Measurements from ENCODE around the gene TIGD1. TPM values are rescaled to one million over a fixed set of nuclear protein-coding genes. Genes with fewer than 3 reads are reported as not detected.

The TIGD1 gene
- total and polyA plus RNA-seq, 2 of the 13 experiments (the other 11 are each of a cell fraction or from before 2014, with no cell fraction given) = 3.5 to 9.5 TPM

DNA sequence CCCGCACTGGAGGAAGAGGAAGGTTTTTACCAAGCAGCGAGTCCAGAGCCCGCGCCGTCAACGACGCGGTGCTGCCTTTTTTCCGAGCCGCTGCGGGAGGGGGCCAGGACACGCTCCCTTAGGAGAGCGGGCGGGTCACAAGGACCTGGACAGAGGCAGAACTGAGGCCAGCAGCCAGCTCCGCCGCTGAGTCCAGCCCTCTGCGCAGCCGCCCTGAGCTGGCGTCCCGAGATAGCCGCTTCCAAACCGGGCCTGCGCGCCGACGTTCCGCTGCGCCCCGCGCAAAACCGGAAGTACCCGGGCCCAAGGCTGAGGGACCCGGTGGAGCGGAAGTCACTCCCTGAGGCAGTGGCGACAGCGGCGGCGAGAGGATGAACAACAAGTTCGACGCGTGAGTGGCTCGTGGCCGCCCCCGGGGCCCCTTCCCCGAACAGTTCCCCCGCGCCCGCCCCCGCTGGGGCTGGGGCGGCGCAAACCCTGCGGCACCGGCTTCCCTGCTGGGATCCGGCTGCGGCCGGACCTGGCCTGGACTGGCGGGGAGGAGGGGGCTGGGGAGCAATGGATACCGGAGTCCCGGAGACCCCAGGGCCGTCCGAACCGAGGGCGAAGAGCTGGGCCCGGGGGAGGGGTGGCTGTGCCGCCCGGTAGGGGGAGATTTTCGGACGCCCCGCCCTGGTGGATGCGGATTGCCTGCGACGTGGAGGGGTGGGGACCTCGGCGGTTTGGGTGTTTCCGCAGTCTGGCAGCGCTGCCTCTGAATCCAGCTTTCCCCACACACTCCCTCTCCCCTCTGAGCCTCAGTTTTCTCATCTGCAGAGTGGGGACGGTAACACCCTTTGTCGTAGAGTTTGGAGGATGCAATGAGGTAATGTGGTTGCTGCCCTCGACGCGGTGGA is at the start of gene TIGD1, which contains the start of gene EIF4E2 (continued):
- TF ChIP-seq, protein P1, sequence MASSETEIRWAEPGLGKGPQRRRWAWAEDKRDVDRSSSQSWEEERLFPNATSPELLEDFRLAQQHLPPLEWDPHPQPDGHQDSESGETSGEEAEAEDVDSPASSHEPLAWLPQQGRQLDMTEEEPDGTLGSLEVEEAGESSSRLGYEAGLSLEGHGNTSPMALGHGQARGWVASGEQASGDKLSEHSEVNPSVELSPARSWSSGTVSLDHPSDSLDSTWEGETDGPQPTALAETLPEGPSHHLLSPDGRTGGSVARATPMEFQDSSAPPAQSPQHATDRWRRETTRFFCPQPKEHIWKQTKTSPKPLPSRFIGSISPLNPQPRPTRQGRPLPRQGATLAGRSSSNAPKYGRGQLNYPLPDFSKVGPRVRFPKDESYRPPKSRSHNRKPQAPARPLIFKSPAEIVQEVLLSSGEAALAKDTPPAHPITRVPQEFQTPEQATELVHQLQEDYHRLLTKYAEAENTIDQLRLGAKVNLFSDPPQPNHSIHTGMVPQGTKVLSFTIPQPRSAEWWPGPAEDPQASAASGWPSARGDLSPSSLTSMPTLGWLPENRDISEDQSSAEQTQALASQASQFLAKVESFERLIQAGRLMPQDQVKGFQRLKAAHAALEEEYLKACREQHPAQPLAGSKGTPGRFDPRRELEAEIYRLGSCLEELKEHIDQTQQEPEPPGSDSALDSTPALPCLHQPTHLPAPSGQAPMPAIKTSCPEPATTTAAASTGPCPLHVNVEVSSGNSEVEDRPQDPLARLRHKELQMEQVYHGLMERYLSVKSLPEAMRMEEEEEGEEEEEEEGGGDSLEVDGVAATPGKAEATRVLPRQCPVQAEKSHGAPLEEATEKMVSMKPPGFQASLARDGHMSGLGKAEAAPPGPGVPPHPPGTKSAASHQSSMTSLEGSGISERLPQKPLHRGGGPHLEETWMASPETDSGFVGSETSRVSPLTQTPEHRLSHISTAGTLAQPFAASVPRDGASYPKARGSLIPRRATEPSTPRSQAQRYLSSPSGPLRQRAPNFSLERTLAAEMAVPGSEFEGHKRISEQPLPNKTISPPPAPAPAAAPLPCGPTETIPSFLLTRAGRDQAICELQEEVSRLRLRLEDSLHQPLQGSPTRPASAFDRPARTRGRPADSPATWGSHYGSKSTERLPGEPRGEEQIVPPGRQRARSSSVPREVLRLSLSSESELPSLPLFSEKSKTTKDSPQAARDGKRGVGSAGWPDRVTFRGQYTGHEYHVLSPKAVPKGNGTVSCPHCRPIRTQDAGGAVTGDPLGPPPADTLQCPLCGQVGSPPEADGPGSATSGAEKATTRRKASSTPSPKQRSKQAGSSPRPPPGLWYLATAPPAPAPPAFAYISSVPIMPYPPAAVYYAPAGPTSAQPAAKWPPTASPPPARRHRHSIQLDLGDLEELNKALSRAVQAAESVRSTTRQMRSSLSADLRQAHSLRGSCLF (CRISPR knock-in tag; IDR thresholded peaks at IDR 0.05; ENCODE audit: borderline replicate concordance) = peak; percentile 91
- TF ChIP-seq ZNF20 (CRISPR knock-in tag; IDR thresholded peaks at IDR 0.05) = peak; percentile 85; the same call in 1 of the 2 replicates
- no peak for TF ChIP-seq SOX6 (IDR thresholded peaks at IDR 0.05)
- TF ChIP-seq SOX6 (CRISPR knock-in tag; IDR thresholded peaks at IDR 0.05) = peak; percentile 88
- peak; percentile 98 for TF ChIP-seq ZNF598 (CRISPR knock-in tag; IDR thresholded peaks at IDR 0.05; ENCODE audit: borderline replicate concordance)
- TF ChIP-seq, protein P2, sequence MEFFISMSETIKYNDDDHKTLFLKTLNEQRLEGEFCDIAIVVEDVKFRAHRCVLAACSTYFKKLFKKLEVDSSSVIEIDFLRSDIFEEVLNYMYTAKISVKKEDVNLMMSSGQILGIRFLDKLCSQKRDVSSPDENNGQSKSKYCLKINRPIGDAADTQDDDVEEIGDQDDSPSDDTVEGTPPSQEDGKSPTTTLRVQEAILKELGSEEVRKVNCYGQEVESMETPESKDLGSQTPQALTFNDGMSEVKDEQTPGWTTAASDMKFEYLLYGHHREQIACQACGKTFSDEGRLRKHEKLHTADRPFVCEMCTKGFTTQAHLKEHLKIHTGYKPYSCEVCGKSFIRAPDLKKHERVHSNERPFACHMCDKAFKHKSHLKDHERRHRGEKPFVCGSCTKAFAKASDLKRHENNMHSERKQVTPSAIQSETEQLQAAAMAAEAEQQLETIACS (CRISPR knock-in tag; IDR thresholded peaks at IDR 0.05) = peak; percentile 71
- TF ChIP-seq, protein P3, sequence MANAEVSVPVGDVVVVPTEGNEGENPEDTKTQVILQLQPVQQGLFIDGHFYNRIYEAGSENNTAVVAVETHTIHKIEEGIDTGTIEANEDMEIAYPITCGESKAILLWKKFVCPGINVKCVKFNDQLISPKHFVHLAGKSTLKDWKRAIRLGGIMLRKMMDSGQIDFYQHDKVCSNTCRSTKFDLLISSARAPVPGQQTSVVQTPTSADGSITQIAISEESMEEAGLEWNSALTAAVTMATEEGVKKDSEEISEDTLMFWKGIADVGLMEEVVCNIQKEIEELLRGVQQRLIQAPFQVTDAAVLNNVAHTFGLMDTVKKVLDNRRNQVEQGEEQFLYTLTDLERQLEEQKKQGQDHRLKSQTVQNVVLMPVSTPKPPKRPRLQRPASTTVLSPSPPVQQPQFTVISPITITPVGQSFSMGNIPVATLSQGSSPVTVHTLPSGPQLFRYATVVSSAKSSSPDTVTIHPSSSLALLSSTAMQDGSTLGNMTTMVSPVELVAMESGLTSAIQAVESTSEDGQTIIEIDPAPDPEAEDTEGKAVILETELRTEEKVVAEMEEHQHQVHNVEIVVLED (CRISPR knock-in tag; IDR thresholded peaks at IDR 0.05; ENCODE audit: borderline replicate concordance) = peak; percentile 97
- TF ChIP-seq ZFP36L2 (CRISPR knock-in tag; IDR thresholded peaks at IDR 0.05) = peak; percentile 95; the same call in 1 of the 2 replicates
- TF ChIP-seq, protein P4, sequence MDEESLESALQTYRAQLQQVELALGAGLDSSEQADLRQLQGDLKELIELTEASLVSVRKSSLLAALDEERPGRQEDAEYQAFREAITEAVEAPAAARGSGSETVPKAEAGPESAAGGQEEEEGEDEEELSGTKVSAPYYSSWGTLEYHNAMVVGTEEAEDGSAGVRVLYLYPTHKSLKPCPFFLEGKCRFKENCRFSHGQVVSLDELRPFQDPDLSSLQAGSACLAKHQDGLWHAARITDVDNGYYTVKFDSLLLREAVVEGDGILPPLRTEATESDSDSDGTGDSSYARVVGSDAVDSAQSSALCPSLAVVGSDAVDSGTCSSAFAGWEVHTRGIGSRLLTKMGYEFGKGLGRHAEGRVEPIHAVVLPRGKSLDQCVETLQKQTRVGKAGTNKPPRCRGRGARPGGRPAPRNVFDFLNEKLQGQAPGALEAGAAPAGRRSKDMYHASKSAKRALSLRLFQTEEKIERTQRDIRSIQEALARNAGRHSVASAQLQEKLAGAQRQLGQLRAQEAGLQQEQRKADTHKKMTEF (CRISPR knock-in tag; IDR thresholded peaks at IDR 0.05) = peak; percentile 100
- TF ChIP-seq, protein P5, sequence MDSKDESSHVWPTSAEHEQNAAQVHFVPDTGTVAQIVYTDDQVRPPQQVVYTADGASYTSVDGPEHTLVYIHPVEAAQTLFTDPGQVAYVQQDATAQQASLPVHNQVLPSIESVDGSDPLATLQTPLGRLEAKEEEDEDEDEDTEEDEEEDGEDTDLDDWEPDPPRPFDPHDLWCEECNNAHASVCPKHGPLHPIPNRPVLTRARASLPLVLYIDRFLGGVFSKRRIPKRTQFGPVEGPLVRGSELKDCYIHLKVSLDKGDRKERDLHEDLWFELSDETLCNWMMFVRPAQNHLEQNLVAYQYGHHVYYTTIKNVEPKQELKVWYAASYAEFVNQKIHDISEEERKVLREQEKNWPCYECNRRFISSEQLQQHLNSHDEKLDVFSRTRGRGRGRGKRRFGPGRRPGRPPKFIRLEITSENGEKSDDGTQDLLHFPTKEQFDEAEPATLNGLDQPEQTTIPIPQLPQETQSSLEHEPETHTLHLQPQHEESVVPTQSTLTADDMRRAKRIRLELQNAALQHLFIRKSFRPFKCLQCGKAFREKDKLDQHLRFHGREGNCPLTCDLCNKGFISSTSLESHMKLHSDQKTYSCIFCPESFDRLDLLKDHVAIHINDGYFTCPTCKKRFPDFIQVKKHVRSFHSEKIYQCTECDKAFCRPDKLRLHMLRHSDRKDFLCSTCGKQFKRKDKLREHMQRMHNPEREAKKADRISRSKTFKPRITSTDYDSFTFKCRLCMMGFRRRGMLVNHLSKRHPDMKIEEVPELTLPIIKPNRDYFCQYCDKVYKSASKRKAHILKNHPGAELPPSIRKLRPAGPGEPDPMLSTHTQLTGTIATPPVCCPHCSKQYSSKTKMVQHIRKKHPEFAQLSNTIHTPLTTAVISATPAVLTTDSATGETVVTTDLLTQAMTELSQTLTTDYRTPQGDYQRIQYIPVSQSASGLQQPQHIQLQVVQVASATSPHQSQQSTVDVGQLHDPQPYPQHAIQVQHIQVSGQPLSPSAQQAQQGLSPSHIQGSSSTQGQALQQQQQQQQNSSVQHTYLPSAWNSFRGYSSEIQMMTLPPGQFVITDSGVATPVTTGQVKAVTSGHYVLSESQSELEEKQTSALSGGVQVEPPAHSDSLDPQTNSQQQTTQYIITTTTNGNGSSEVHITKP (CRISPR knock-in tag; IDR thresholded peaks at IDR 0.05; ENCODE audit: low read depth) = peak; percentile 93
- TF ChIP-seq, protein P6, sequence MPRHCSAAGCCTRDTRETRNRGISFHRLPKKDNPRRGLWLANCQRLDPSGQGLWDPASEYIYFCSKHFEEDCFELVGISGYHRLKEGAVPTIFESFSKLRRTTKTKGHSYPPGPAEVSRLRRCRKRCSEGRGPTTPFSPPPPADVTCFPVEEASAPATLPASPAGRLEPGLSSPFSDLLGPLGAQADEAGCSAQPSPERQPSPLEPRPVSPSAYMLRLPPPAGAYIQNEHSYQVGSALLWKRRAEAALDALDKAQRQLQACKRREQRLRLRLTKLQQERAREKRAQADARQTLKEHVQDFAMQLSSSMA (CRISPR knock-in tag; IDR thresholded peaks at IDR 0.05) = peak; percentile 97
- TF ChIP-seq ZNF296 (CRISPR knock-in tag; conservative IDR thresholded peaks at IDR 0.05) = peak; percentile 38; the same call in 1 of the 2 replicates
- peak; percentile 87 for TF ChIP-seq SOX5 (CRISPR knock-in tag; IDR thresholded peaks at IDR 0.05; ENCODE audit: borderline replicate concordance)
